ENCODE data around the gene SLC35E3.
A peak's percentile ranks its signal among the peaks of the same experiment; 100 is the strongest.
"Not testable (repeated sequence)": the region's sequence is repeated elsewhere in the genome, so short reads cannot be mapped to it uniquely, and the experiment has no call there.

The SLC35E3 gene

GRCh38 chr12:68796399-68796798 is 50.4 kb downstream of the SLC35E3 start:
- DNase-seq, result no peak

GRCh38 chr12:68798882-68799234 is 52.9 kb downstream of the SLC35E3 start:
- DNase-seq, result no peak

- no peak for DNase-seq
Observed at GRCh38 chr12:68800294-68800693, 54.3 kb downstream of the SLC35E3 start.

GRCh38 chr12:68801124-68801523 is 55.1 kb downstream of the SLC35E3 start:
- not testable (repeated sequence) for DNase-seq

- DNase-seq, result not testable (repeated sequence)
Observed at GRCh38 chr12:68802372-68802745, 56.4 kb downstream of the SLC35E3 start.

- not testable (repeated sequence) for DNase-seq
Observed at GRCh38 chr12:68802911-68803651, 57.1 kb downstream of the SLC35E3 start.

GRCh38 chr12:68803948-68804656 is 58.1 kb downstream of the SLC35E3 start:
- DNase-seq, result no peak

GRCh38 chr12:68804657-68805591 is 58.9 kb downstream of the SLC35E3 start:
- DNase-seq, result no peak

GRCh38 chr12:68805592-68806120 is 59.7 kb downstream of the SLC35E3 start:
- DNase-seq, result no peak

GRCh38 chr12:68806488-68807237 is 60.7 kb downstream of the SLC35E3 start:
- no peak for DNase-seq

- DNase-seq, result not testable (repeated sequence)
Observed at GRCh38 chr12:68807274-68807575, 61.2 kb downstream of the SLC35E3 start.

- DNase-seq, result peak; percentile 96
Observed at GRCh38 chr12:68807576-68808387, 61.8 kb downstream of the SLC35E3 start, which contains the start of gene MDM2. Gene MDM2, plus strand, starts transcription at chr12:68808177. Its CDS starts 301 bp downstream, at chr12:68808478.

GRCh38 chr12:68808388-68809189 is 62.6 kb downstream of the SLC35E3 start:
- peak; percentile 87 for DNase-seq

- DNase-seq, result no peak
Observed at GRCh38 chr12:68809190-68810026, 63.4 kb downstream of the SLC35E3 start.

GRCh38 chr12:68810027-68810389 is 64.0 kb downstream of the SLC35E3 start:
- not testable (repeated sequence) for DNase-seq

- DNase-seq, result not testable (repeated sequence)
Observed at GRCh38 chr12:68811573-68811972, 65.6 kb downstream of the SLC35E3 start.

- peak; percentile 41 for DNase-seq
Observed at GRCh38 chr12:68812553-68813241, 66.7 kb downstream of the SLC35E3 start.

- no peak for DNase-seq
Observed at GRCh38 chr12:68813242-68813593, 67.2 kb downstream of the SLC35E3 start.
